Measurements from ENCODE around the gene PYGO2.
"Not testable (repeated sequence)": the region's sequence is repeated elsewhere in the genome, so short reads cannot be mapped to it uniquely, and the experiment has no call there.

PYGO2 gene

GRCh38 chr1:154996966-154997701, 35.6 kb upstream of the PYGO2 start:
- H3K4me3 ChIP-seq (ENCODE audit: low read depth, low read length), result no peak overlapping the region
- DNase-seq, result no peak
- H3K9me3 ChIP-seq, result no peaks in the 10 kb centered on the region
- H3K27me3 ChIP-seq, result no peaks in the 10 kb centered on the region
- H3K36me3 ChIP-seq, result no peaks in the 10 kb centered on the region
- TF ChIP-seq CTCF (IDR thresholded peaks at IDR 0.05; ENCODE audit: low read depth, low read length), result no peak
- peaks cover 3% of the 10 kb centered on the region; the same call in 1 of the 2 replicates for H3K4me1 ChIP-seq

- H3K36me3 ChIP-seq; H3K9me3 ChIP-seq; H3K27me3 ChIP-seq; H3K4me1 ChIP-seq; H3K4me3 ChIP-seq (ENCODE audit: low read depth, low read length): not testable (repeated sequence)
- peak; percentile 61 for DNase-seq
- peak; percentile 57 for TF ChIP-seq CTCF (IDR thresholded peaks at IDR 0.05; ENCODE audit: low read depth, low read length)
Measured at GRCh38 chr1:154995301-154995983, 33.9 kb upstream of the PYGO2 start.

DNA sequence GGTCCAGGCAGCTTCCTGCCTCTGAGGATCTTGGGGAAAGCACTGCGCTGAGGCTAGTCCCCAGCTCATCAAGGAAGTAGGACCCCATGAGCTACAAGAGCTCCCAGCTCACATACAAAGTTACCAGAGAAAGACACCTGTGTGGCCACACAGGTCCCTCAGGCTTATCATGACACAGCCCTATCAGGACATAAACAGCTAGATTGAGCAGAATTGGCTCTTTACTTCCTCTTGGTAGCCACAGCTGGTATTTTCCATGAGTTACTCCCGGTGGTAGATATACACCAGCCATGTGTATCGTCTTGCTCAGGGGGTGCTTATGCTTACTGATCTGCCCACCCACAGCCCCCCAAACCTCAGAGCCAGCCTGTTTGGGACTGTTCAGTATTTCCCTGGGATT, 33.0 kb upstream of the PYGO2 start:
- H3K4me3 ChIP-seq (ENCODE audit: low read depth, low read length), result no peak overlapping the region
- peaks cover 3% of the 10 kb centered on the region; the same call in 1 of the 2 replicates for H3K4me1 ChIP-seq
- TF ChIP-seq CTCF (IDR thresholded peaks at IDR 0.05; ENCODE audit: low read depth, low read length), result no peak
- H3K27me3 ChIP-seq, result no peaks in the 10 kb centered on the region
- no peaks in the 10 kb centered on the region for H3K9me3 ChIP-seq
- peaks cover 18% of the 10 kb centered on the region for H3K36me3 ChIP-seq
- DNase-seq, result no peak

DNA sequence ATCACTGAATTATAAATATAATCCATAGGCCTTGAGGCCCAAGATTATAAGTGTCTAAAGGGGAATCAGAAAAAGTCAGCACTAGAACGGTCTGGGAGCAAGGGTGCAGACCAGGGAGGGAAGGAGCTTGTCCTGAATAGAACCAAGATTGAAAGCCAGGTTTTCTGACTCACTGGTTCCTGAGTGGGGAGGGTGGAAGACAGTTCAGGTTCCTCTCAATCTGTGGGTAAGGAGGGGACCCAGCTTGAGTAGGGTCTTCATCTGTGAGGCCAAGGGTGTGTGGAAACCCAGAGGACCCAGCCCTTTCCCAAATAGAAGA, 32.6 kb upstream of the PYGO2 start:
- no peak for TF ChIP-seq CTCF (IDR thresholded peaks at IDR 0.05; ENCODE audit: low read depth, low read length)

GRCh38 chr1:154993572-154994268, 32.1 kb upstream of the PYGO2 start, which contains the start of gene LENEP:
TSS of gene LENEP (plus strand) at chr1:154993586. CDS start at chr1:154993608, 22 bp downstream.
- H3K27me3 ChIP-seq, result no peaks in the 10 kb centered on the region
- no peak for DNase-seq
- H3K4me3 ChIP-seq (ENCODE audit: low read depth, low read length), result no peak within 1 kb of the TSS
- peaks cover under 1% of the 10 kb centered on the region; the same call in 1 of the 2 replicates for H3K4me1 ChIP-seq
- peaks cover 27% of the 10 kb centered on the region for H3K36me3 ChIP-seq
- no peaks in the 10 kb centered on the region for H3K9me3 ChIP-seq
- TF ChIP-seq CTCF (IDR thresholded peaks at IDR 0.05; ENCODE audit: low read depth, low read length), result no peak

More for the DNA sequence above, 32.6 kb upstream of the PYGO2 start:
- no peaks in the 10 kb centered on the region for H3K9me3 ChIP-seq
- DNase-seq, result no peak
- peaks cover 3% of the 10 kb centered on the region; the same call in 1 of the 2 replicates for H3K4me1 ChIP-seq
- peaks cover 22% of the 10 kb centered on the region for H3K36me3 ChIP-seq
- no peaks in the 10 kb centered on the region for H3K27me3 ChIP-seq
- no peak overlapping the region for H3K4me3 ChIP-seq (ENCODE audit: low read depth, low read length)
